MM.1S (cell line): ENCODE results near the gene NDUFA8.

Experiments used
- DNase-seq: peaks from one replicate; pipeline ENCODE4 v3.0.0-alpha.2; 2015
- H2AFZ ChIP-seq: fragments of 300-600 bp; sonication (generic); 2 replicates; pipeline ENCODE4 v1.6.0; 2016; ENCODE audit warnings: antibody characterized with exemption, low read length
- H3F3A ChIP-seq: fragments of 300-600 bp; sonication (generic); 2 replicates; pipeline ENCODE4 v1.6.1; 2016; ENCODE audit warnings: mild to moderate bottlenecking, antibody characterized with exemption, low read length, moderate library complexity, mixed read lengths; ENCODE audit not compliant: insufficient read depth
- H3K27ac ChIP-seq: fragments of 300-600 bp; sonication (generic); 2 replicates; pipeline ENCODE4 v1.5.1; 2016; ENCODE audit warnings: mild to moderate bottlenecking, low read length
- H3K27me3 ChIP-seq: fragments of 300-600 bp; sonication (generic); replicated peaks from 2 replicates; pipeline ENCODE4 v1.6.0; 2016; ENCODE audit warnings: low read length; ENCODE audit not compliant: insufficient read depth
- H3K36me3 ChIP-seq: fragments of 300-600 bp; sonication (generic); replicated peaks from 2 replicates; pipeline ENCODE4 v1.6.1; 2016; ENCODE audit warnings: mild to moderate bottlenecking, low read length, mixed read lengths; ENCODE audit not compliant: insufficient read depth
- H3K4me1 ChIP-seq: fragments of 300-600 bp; sonication (generic); 2 replicates; pipeline ENCODE4 v1.6.1; 2016; ENCODE audit warnings: low read length, mixed read lengths
- H3K4me2 ChIP-seq: fragments of 300-600 bp; sonication (generic); 2 replicates; pipeline ENCODE4 v1.6.0; 2016; ENCODE audit warnings: low read depth, low read length
- H3K4me3 ChIP-seq: fragments of 300-600 bp; sonication (generic); 2 replicates; pipeline ENCODE4 v1.5.1; 2016; ENCODE audit warnings: low read length, mixed read lengths
- H3K79me2 ChIP-seq: fragments of 300-600 bp; sonication (generic); 2 replicates; pipeline ENCODE4 v1.6.1; 2016; ENCODE audit warnings: mixed run types, low read length, mixed read lengths
- H3K9ac ChIP-seq: fragments of 300-600 bp; sonication (generic); 2 replicates; pipeline ENCODE4 v1.6.1; 2016; ENCODE audit warnings: low read length, mixed read lengths
- H3K9me2 ChIP-seq: fragments of 300-600 bp; sonication (generic); replicated peaks from 2 replicates; pipeline ENCODE4 v1.6.1; 2016; ENCODE audit warnings: mild to moderate bottlenecking, low read length, mixed read lengths; ENCODE audit not compliant: insufficient read depth
- H3K9me3 ChIP-seq: fragments of 300-600 bp; sonication (generic); replicated peaks from 2 replicates; pipeline ENCODE4 v1.6.1; 2016; ENCODE audit warnings: mild to moderate bottlenecking, low read length, mixed read lengths; ENCODE audit not compliant: insufficient read depth
- H4K20me1 ChIP-seq: fragments of 300-600 bp; sonication (generic); 2 replicates; pipeline ENCODE4 v1.6.1; 2016; ENCODE audit warnings: mild to moderate bottlenecking, low read length, moderate library complexity, mixed read lengths; ENCODE audit not compliant: insufficient read depth
- EZH2 ChIP-seq: fragments of 300-600 bp; sonication (generic); optimal IDR thresholded peaks from 2 replicates; pipeline ENCODE3; 2017; ENCODE audit warnings: low read depth, mild to moderate bottlenecking, antibody characterized with exemption, low read length, mixed read lengths
- EZH2phosphoT487 ChIP-seq: fragments of 300-600 bp; sonication (generic); IDR thresholded peaks from 2 replicates; pipeline ENCODE4 v1.6.1; 2018; ENCODE audit warnings: antibody characterized with exemption, low read length
- TF ChIP-seq, protein P1 (sequence below): fragments of 300-600 bp; sonication (generic); IDR thresholded peaks from 2 replicates; pipeline ENCODE4 v1.5.1; 2016; ENCODE audit warnings: antibody characterized with exemption, low read length, mixed read lengths

NDUFA8 gene

DNA sequence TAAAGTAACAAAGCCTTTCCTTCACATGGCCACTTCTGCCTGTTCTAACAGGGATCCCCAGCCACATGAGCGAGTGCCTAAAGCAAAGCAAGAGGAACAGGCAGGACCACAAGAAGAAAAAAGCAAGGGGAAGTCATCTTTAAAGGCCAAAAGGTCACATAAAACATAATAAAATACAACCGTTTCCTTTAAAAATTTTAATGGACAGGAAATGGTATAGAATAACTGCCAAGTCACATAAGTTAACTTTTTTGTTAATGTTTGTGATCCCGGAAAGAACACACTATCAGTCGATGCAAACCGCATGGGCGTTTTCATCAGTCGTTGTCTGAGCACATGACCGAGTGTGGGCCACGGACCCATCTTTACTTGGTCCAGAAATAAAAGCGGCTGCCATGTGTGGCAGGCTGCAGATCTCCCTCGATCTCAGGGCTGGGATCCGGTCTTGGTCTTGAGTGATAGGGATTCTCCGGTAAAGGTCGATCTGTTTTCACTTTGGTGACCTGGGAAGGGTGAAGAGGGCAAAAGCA lies 15.6 kb downstream of the NDUFA8 start:
- H3K36me3 ChIP-seq: peaks cover 3% of the 10 kb centered on the region; the same call in 1 of the 2 replicates
- H3K4me1 ChIP-seq: no peaks in the 10 kb centered on the region
- no peaks in the 10 kb centered on the region for H3F3A ChIP-seq
- no peak for DNase-seq
- no peaks in the 10 kb centered on the region for H3K9me2 ChIP-seq
- H3K9me3 ChIP-seq: no peaks in the 10 kb centered on the region
- TF ChIP-seq, protein P1, sequence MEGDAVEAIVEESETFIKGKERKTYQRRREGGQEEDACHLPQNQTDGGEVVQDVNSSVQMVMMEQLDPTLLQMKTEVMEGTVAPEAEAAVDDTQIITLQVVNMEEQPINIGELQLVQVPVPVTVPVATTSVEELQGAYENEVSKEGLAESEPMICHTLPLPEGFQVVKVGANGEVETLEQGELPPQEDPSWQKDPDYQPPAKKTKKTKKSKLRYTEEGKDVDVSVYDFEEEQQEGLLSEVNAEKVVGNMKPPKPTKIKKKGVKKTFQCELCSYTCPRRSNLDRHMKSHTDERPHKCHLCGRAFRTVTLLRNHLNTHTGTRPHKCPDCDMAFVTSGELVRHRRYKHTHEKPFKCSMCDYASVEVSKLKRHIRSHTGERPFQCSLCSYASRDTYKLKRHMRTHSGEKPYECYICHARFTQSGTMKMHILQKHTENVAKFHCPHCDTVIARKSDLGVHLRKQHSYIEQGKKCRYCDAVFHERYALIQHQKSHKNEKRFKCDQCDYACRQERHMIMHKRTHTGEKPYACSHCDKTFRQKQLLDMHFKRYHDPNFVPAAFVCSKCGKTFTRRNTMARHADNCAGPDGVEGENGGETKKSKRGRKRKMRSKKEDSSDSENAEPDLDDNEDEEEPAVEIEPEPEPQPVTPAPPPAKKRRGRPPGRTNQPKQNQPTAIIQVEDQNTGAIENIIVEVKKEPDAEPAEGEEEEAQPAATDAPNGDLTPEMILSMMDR: no peak
- no peak for TF ChIP-seq EZH2
- no peak for TF ChIP-seq EZH2phosphoT487
- no peak overlapping the region for H3K4me3 ChIP-seq
- no peak overlapping the region for H3K9ac ChIP-seq
- H3K4me2 ChIP-seq: no peak overlapping the region
- no peak overlapping the region for H2AFZ ChIP-seq
- H3K27me3 ChIP-seq: no peaks in the 10 kb centered on the region
- H4K20me1 ChIP-seq: no peaks in the 10 kb centered on the region
- peaks cover 1% of the 10 kb centered on the region for H3K79me2 ChIP-seq
- no peak overlapping the region for H3K27ac ChIP-seq

DNA sequence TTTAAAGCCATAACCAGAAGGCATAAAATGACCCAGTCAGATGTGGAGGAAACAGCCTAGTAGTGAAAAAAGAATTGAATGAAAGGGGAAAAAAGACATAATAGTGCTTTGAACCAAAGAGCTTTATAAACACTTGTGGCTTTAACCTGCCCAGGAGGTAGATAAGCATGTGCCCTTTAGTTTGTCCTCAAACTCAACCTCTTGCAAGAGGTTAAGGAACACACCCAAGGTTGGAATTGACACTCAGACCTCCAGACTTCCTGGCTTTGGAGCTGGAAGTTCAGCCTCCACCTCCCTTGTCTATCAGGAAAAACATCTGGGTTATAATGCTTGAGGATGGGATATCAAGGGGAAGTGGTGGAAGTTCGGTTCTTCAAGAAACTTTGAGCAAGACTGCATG lies 16.3 kb downstream of the NDUFA8 start:
- no peaks in the 10 kb centered on the region for H3K79me2 ChIP-seq
- H3F3A ChIP-seq: no peaks in the 10 kb centered on the region
- DNase-seq: no peak
- H2AFZ ChIP-seq: no peak overlapping the region
- no peak overlapping the region for H3K27ac ChIP-seq
- H3K4me3 ChIP-seq: no peak overlapping the region
- H3K4me1 ChIP-seq: no peaks in the 10 kb centered on the region
- H3K9me2 ChIP-seq: no peaks in the 10 kb centered on the region
- H3K36me3 ChIP-seq: peaks cover 3% of the 10 kb centered on the region; the same call in 1 of the 2 replicates
- no peak overlapping the region for H3K4me2 ChIP-seq
- H4K20me1 ChIP-seq: no peaks in the 10 kb centered on the region
- no peaks in the 10 kb centered on the region for H3K27me3 ChIP-seq
- H3K9me3 ChIP-seq: no peaks in the 10 kb centered on the region
- TF ChIP-seq, protein P1: no peak
- TF ChIP-seq EZH2phosphoT487: no peak
- no peak for TF ChIP-seq EZH2
- H3K9ac ChIP-seq: no peak overlapping the region

DNA sequence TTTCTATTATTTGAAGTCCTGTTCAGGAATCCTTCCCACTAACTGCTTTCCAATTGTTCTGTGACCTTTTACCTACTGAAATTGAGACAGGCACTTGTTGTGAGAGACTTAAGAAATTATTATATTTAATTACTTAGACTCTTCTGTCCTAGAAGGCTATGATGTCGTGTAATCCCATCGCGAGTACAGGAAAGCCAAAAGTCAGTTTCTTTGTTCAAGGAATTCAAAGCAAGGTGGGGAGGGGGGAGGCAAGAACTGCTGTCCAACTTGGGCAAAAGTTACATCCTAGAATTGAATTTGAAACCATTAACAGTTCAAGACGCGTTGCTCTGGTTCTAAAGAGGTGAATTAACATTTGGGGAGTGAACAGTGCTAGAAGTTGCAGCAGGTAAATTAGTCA lies 17.9 kb downstream of the NDUFA8 start:
- DNase-seq: no peak
- Histone ChIP-seq H3F3A (no peaks in the 10 kb centered on the region), H3K9ac (no peak overlapping the region), H3K27me3 (no peaks in the 10 kb centered on the region), H4K20me1 (no peaks in the 10 kb centered on the region), H2AFZ (no peak overlapping the region), H3K4me3 (no peak overlapping the region), H3K4me2 (no peak overlapping the region), H3K36me3 (no peaks in the 10 kb centered on the region; the same call in 1 of the 2 replicates), H3K27ac (no peak overlapping the region), H3K4me1 (no peaks in the 10 kb centered on the region), H3K79me2 (no peaks in the 10 kb centered on the region), H3K9me3 (no peaks in the 10 kb centered on the region), H3K9me2 (no peaks in the 10 kb centered on the region)
- TF ChIP-seq EZH2phosphoT487 (no peak), EZH2 (no peak)
- TF ChIP-seq, protein P1: no peak
